ENCODE measurements around the gene DOC2B.

- no peak for TF ChIP-seq POLR2A (IDR thresholded peaks at IDR 0.05)
- TF ChIP-seq, protein P1, sequence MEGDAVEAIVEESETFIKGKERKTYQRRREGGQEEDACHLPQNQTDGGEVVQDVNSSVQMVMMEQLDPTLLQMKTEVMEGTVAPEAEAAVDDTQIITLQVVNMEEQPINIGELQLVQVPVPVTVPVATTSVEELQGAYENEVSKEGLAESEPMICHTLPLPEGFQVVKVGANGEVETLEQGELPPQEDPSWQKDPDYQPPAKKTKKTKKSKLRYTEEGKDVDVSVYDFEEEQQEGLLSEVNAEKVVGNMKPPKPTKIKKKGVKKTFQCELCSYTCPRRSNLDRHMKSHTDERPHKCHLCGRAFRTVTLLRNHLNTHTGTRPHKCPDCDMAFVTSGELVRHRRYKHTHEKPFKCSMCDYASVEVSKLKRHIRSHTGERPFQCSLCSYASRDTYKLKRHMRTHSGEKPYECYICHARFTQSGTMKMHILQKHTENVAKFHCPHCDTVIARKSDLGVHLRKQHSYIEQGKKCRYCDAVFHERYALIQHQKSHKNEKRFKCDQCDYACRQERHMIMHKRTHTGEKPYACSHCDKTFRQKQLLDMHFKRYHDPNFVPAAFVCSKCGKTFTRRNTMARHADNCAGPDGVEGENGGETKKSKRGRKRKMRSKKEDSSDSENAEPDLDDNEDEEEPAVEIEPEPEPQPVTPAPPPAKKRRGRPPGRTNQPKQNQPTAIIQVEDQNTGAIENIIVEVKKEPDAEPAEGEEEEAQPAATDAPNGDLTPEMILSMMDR (IDR thresholded peaks at IDR 0.05), result peak in 1 of 4 experiments; percentile 21
Observed at GRCh38 chr17:181245-182049, at the start of gene DOC2B.

Data from gastroesophageal sphincter (tissue), 3 donors.